GM19025 (cell line): ENCODE results near the gene MEF2D.

Experiments used
- ATAC-seq: cut with Tn5 transposase; IDR thresholded peaks from one replicate; pipeline ENCODE4 v1.9.1; 2021; ENCODE audit warnings: mild to moderate bottlenecking, low read depth, moderate library complexity; ENCODE audit not compliant: unreplicated experiment

The MEF2D gene

DNA sequence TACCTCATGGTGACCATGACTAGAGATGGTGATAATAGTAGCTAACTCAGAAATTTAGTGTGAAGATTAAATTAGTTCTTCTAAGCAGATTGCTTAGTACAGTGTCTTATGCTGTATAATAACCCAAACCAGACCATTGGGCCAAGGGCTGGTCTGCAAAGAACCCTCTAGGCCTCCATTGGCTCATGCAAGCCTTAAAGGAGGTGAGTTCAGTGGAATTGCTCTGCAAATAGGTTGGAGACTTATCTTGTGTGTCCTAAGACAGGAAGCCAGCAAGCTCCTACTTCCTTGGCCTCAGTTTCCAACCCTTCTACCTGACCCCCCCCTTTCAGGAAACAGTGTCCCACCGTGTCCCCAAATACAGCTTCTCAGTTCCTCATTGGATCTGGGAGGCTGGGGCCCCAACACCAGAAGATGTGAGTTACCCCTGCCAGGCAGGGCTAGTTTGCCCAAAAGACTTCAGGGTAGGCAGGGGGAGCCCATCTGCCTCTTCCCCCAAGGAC, 1.9 kb upstream of the MEF2D start:
- ATAC-seq, result no peak

DNA sequence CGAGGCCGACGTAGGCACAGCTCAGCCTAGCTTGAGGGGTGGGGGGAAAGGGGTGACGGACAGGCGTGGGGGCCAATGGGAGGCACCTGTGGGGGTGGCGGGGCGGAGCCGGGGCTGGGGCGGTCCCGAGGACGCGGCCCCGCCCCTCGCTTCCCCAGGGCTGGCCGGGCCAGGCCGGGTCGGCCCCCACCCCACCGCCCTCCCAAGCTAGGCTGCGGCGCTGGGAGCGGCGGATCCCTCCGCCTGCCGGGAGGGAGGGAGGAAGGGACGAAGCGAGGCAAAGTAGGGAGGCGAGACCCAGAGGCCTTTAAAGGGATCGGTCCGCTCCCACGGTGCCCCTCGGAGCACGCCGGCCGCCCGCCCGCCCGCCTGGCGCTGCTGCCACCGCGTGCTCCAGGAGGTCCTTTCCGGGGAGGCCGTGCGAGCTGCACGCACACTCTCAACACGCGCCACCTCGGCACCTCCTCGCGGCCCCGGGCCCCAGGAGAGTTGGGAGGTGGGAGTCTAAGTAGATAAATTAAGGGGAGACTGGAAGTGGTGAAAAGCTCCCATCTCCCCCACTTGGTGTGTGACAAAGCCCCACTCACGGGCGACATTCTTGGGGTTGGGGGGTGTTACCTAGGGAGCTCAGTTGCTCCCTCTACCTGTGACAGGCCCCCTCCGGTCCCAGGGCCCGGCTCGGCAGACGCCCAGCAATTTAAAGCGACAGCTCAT, 375 bp upstream of the MEF2D start:
- ATAC-seq, result peak; percentile 48

DNA sequence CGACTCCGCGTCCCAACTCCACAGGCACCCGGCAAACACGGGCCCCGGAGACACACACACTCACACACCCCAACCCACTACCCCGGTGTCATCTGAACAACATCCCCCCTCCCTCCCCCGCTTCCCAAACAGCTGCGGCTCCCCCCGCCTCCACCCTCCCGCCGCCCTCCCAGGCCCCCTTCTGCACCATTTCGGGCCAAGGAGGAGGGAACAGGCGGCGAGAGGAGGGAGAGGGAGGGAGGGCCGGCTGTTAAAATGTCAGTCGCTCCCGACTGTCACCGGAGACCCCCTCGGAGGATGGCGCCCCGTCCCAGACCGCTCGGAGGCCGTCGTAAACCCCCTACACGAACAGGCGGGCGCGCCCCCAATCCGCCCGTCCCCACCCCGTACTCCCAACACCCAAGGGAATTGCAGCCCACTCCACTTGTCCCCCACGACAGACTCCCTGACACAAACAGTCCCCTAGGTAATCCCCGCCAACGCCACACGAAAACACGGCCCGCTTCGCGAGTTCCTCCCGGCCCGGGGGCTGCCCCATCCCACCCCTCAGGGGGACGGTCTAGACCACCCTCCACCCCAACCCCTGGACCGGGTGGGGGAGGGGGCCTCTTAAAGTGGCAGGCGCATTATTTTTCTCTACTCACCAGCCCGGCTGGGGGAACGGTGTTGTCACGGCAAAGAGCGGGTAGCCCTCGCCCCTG, 583 bp downstream of the MEF2D start:
- no peak for ATAC-seq

DNA sequence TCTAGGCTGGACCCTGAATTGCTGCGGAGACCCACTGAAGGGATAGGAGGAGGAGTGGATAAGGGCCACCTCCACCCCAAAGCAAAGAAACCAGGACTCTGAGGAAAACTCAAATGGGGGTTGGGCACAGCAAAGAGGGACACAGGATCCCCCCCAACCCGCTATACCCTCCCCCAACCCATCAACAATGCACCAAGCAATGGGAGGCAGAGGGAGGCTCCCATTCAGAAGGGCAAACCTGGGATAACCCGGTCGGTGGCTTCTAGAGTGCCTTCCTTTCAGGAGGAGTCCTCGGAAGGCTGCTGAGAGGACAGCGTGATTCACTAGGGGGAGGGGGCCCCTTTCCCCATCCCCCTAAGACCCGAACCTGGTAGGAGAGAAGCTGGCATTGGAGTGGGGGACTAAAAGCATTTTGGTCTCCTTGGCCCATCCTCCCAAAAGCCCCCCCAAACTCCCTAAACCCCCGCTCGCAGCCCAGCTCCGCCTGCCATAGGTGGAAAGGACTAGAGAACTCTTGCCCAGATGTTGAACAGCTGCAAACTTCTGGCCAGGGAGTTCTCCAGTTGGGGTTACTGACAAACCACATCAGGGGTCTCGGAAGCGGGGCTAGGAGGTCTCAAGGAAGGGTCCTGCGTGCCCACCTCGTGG, 1.3 kb downstream of the MEF2D start:
- ATAC-seq, result no peak

DNA sequence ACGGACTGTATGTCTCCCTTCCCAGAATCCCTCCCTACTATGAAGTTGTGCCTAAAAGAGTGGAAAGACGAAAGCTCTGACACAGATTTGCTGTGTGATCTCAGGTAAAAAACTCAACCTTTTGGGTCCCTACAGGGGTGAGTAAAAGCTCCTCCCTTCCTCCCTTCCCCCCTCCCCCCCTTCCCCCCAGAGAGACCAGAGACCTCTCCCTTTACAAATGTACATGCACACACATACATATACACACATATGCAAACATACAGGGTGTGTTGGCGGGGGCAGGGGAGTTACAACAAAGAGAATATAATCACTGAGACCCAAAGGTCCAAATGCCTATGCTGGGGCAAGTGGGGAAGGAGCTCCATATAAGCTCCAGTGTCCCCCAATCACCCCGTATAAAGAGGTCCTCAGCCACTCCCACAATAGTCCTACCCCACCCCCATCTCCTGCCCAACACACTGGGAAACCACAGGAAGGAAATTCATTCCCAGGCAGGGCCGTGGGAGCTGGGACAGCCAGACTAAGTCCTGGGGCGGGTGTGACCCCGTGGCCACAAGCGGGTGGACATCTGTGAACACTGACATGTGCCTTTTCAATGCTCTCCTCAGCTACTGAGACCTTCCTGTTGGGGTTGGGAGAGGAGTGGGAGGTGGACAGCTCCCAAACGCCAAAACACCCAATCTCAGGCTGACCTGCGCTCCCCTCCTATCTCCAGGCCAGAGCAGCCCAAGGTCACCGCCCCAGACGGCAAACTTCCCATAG, 2.0 kb downstream of the MEF2D start:
- ATAC-seq, result no peak

DNA sequence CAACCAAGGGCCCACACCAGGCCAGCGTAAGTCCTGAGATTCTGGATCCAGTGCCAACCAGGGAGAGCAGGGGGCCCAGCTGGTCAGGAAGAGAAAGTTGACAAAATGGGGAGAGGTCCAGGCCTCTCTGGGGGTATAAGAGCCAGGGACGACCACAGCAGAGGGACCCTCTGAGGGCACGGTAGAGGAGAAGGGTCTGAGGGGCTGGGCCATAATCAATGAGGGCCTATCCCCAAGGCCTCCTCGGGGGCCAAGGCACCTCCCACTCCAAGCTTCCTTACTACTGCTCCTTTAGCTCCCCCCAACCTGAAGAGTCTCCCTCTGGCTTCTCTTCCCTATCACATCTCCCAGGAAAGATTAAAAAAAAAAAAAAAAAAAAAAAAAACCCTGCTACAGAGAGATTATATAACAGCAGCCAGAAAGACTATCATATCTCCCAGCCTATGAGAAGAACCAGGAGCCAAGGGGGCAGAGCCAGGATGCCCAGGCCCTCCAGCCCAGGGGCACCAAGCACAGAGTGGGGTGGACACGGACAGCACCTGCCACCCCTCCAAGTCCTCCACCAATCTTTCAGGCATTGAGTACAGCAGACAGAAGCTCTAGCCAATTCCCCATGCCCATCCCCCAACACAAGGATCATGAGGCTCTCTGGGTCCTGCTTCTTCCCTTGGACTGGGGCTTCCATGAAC, 2.7 kb downstream of the MEF2D start:
- no peak for ATAC-seq

DNA sequence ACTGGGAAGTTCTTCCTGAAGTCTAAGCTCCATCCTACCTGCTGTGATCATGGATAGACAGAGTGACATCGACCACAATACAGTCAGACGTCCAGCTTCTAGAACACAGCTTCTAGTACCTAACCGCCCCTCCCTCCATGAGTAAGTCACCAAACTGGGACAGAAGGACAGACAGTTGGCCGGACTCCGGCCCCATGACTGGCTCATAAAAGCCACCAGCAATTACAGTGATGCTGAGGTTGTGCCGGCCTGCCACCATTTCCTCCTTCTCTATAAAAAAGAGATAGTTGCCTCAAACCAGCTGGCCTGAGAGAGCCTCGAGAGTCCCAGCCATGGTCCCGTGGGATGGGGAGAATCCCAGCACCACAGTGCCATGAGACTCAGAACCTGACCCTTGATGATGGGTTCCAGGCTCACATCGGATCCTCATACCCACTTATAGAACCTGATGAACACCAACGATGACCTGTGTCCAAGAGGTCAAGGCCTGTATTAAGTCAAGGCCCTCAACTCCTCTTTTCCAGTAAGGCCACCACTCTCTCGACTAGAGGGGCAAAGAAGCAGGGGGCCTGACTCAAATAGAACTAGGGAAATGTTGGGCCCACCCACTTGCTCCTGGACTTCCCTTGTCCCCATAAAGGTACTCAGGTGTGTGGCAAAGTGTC, 3.4 kb downstream of the MEF2D start:
- no peak for ATAC-seq

DNA sequence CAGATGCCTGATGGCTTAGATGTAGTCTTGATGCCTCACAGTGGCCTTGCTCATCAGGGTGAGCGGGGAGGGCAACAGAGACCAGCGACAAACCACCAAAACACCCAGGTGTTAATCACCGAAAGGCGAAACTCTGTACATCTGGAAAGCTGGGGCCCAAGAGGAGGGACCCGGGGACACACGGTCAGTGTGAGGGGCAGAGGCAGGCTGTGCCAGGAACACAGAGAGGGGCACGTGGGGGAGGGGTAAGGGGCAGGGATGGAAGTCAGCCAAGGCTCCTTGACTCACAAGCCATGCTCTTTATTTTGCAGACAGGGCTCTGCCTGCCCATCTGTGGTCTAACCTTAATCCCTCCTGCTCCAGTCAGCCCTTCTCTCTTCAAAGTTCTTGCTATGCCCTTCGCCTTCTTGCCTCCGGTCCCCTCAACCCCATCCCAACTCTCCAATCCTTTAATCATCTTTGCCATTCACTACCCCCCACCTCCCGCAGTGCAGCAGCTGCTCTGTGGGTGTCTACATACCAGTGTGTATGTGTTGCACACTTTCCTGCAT, 4.3 kb downstream of the MEF2D start:
- no peak for ATAC-seq

DNA sequence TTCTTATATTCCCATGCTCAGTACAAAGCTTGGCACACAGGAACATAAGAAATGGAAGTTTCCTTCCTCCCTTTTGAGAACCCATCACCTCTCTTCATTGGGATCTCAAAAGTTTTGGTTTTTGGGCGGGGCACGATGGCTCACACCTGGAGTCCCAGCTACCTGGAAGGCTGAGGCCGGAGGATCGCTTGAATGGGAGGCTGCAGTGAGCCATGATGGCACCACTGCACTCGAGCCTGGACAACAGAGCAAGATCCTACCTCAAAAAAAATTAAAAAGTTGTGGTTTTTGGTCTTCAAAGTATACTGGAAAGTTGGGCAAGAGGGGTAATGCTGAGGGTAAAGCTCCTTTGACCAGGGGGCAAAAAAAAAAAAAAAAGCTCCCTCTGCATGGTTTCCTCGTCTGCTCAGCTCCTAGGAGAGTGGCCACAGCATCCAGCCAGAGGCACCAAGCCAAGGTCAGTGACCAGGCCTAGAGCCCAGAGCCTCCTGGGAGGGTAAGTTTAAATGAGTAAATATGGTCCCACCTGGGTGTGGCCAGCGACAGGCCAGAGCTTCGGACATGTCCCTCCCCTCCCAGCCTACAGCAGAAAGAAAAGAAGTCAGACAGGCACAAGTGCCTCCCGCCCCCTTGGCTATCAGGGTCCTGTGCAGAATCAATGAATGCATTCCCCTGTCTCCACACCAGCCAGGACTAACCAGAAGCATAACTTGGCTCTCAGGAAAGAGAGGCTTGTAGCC, 5.0 kb downstream of the MEF2D start:
- ATAC-seq, result no peak

DNA sequence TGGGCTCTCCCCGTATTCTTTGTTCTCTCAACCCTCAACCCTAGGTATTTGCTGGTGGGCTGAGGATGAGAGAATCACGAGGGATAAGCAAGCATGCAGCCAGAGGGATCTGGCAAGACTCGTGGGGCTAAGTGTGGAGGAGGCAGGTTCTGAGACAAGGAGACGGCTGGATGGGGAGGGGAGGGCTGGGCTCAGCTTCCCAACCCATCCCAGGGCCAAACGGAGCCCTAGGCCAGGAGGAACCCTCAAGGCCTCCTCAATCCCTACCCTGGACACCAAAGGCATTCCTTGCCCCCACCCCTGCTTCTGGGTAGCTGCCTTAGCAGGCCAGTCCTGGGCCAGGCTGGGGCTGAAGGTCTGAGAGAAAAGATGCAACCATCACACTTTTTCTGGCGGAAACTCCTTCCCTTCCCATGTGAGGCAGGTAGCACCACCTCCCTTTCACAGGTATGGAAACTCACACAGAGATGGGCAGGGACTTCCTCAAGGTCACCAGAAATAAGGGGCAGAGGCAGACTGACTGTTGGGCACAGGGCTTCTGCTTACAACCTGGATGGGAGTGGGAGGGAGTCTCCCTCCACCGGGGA, 6.2 kb downstream of the MEF2D start:
- ATAC-seq, result no peak

DNA sequence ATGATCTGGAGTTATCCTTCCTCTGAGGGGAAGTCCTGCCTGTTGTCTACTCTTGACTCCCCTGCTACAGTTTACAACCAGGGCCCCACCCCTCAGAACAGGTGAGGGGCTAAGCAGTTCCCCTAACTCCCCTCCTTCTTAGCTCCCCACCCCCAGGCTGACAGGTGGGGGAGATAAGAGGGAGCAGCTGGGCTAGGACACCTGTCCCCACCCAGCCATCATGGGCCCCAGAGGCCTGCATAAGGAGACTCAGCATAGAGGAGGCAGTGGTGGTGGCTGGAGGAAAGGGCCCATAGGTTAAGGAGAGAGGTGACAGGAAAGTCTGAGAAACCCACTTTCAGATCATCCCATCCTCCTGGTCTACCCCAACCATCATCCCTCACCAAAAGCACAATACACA, 6.8 kb downstream of the MEF2D start:
- no peak for ATAC-seq

DNA sequence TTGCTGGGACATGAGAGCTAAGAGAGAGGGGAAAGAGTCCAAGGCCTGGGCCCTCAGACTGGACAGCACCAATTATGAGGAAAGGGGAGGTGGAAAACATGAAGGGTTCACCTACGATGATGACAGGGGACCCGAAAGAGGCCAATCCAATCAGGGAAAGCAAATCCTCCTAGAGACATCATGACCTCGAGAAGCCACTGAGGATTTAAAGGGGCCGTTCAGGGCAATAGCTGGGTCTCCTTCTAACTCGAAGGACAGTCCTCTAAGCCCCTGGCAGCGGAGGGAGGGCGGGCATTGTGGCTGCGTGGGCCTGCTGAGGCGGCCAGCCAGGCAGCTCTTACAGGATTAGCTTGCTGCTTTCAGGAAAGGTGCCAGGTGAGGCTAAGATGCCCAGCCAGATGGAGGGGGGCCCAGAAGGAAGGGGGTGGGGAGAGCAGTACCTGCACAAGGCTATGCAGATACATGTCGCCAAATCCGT, 7.4 kb downstream of the MEF2D start:
- ATAC-seq, result no peak

DNA sequence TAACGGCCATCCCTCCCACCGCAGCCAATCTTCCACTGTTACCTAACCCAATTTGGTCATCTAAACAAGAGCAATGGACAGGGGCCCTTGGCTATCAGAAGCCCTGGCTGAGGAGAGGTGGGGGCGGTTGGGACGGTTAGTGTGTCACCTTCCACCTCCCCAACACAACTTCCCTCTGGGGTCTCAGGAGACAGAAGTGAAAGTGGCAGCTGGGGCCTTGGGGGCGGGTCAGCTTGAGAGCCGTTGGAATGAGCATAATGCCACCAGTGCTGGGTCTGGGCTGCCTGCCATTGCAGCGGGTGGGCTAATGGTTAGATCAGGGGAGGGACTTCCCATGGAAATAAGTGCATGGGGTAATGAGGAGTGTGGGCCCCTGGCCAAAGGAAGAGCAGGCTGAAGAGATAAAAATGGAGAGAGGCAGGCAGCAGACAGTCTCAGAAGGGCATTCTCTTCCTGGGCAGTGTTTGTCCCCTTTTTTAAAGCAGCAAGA, 7.9 kb downstream of the MEF2D start:
- no peak for ATAC-seq

DNA sequence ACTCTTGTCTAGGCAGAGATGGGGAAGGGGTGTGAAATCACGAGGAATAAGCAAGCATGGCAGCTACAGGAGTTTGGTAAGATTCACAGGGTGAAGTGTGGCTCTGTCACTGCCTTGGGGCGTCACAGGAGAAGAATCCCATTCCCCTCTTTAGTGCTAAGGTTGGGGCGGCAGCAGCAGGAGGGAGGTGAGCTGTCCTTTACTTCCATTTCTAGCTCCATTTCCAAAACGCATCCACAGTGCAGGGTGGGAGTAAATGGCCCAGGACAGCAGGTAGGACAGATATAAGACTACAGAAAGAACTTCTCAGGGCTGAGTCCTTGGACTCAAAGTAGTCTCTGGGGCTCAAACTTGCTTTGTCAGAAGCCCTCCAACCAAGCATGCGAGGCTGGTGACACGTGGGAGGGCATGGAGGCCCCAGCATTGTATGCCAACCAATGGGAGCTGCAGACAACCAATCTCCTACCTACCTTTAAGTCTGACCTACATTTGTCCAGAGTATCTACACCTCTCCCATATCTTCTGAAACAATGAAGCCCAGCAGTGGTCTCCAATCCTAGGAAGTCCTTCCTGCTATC, 8.5 kb downstream of the MEF2D start:
- no peak for ATAC-seq

DNA sequence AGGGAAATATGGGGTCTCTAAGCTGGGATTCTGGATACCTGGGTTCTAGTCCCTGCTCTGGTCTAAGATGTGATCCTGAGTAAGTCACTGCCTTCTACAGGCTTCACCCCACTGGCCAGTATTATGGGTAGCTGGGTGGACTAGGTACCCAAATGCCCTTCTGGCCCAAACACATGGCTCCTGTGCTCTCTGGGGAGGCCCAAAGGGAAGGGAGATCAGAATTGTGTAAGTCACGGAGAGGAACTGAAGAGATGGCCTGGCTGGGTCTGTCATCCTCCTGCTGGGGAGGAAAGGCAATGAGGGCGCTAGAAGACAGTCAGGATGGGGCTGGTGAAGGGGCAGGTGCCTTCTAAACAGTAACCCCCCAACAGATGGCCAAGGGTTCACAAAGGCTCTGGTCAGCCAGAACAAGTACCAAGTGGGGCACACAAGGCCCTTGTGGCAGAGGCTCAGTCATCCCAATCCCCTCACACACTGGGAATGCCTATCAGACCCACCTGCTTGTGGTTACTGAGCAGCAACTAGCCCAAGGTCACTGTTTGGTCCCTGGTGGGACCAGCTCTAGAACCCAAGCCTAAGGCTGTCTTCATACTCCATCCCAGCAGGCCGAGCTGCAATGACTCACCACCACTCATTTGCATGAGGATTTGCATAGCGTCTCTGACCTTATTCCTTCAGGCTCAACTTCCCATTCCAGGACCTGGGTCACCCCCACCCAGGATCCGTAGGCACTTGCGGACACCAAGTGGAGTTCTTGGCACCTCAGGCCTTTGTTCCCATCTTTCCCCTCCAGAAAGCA, 9.2 kb downstream of the MEF2D start:
- no peak for ATAC-seq

DNA sequence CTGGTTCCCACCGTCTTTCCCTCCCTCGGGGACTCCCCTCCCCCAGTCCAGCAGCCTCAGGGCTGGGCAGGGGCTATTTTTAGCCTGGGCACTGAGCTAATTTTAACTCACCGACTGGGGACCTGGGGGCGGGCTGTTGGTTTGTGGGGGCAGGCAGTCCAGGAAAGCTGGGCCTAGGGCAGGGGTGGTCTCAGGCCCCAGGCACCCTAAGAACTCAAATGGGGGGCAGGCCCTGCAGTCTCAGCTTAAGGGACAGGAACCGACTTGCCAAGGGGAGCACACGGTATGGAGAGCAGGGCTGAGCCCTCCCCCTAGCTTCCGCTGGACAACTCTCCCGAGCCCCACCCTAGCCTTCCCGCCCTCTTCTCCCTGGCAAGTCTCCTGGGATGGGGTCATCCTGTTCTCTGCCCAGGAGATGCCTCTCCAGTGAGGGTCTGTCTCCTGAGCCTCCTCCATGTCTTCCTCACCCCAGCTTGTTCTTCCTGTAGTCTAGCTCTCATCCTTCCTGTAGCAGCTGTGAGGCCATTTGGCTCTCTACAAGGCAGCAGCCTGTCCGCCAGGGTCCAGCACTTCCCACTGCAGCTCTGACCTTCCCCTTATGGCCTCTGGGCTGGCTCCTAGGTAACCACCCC, 10.1 kb downstream of the MEF2D start:
- no peak for ATAC-seq

DNA sequence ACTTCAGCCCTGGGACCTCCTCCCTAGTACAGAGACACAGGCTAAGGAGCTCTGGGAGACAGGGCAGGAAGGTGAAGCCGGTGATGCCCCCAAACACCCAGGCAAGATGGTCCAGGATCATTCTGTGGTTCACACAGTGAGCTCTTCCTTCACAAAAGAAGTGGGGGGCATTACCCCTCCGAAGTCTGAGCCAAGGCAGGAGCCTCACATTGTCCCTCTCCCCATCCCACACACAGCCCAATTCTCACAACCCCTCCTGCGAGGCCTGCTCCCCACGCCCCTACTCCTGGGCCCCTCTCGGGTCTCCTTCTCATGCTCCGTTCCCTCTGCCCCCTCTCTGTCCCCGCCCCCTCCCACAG, 10.7 kb downstream of the MEF2D start:
- ATAC-seq, result no peak
